ENCODE measurements around the gene PCNX4. TPM values are rescaled to one million over a fixed set of nuclear protein-coding genes. Genes with fewer than 3 reads are reported as not detected.

Gene PCNX4
- total RNA-seq, 2 experiments from 2014 or later, result 17.3 to 21.0 TPM

- Mint-ChIP-seq H3K27ac (no peak overlapping the region), H3K27me3 (no peaks in the 10 kb centered on the region), H3K4me3 (no peak overlapping the region), H3K36me3 (ENCODE audit: low read depth) (no peaks in the 10 kb centered on the region), H3K9me3 (no peaks in the 10 kb centered on the region), H3K4me1 (ENCODE audit: low read depth) (peaks cover 11% of the 10 kb centered on the region)
- no peak overlapping the region for H3K27ac ChIP-seq (ENCODE audit: low read depth in 1 of 2, low read length in 2 of 2)
- no peaks in the 10 kb centered on the region for H3K27me3 ChIP-seq (ENCODE audit: control insufficient read depth in 1 of 2, insufficient read depth in 2 of 2, low read length in 2 of 2)
- CTCF ChIA-PET, result interaction anchor here (1.1 kb wide), 1 partner anchor 14 kb away, joined by 3 read pairs; the partner anchor contains the start of gene DHRS7
- H3K4me3 ChIP-seq (ENCODE audit: low read length), result no peak overlapping the region
- no peak for DNase-seq
- peaks cover 4% of the 10 kb centered on the region for H3K4me1 ChIP-seq (ENCODE audit: insufficient read depth, low read length)
- ATAC-seq (ENCODE audit: poor library complexity), result no peak
- no peaks in the 10 kb centered on the region for H3K36me3 ChIP-seq (ENCODE audit: insufficient read depth, low read length)
- H3K9me3 ChIP-seq (ENCODE audit: control insufficient read depth in 1 of 2, insufficient read depth in 1 of 2, low read length in 2 of 2), result no peaks in the 10 kb centered on the region
- POLR2A ChIA-PET, result interaction anchor here (1.9 kb wide), 1 partner anchor 14 kb away, joined by 4 read pairs; the partner anchor contains the start of gene DHRS7
- intact Hi-C loops (cut with DNase I, micrococcal nuclease), result no loop called here
- no peak for TF ChIP-seq CTCF (IDR thresholded peaks at IDR 0.05)
Observed at GRCh38 chr14:60179431-60179869, 87.7 kb downstream of the PCNX4 start.

- Histone ChIP-seq H3K4me1 (ENCODE audit: insufficient read depth, low read length) (peaks cover 4% of the 10 kb centered on the region), H3K27me3 (ENCODE audit: control insufficient read depth in 1 of 2, insufficient read depth in 2 of 2, low read length in 2 of 2) (no peaks in the 10 kb centered on the region), H3K27ac (ENCODE audit: low read depth in 1 of 2, low read length in 2 of 2) (no peak overlapping the region), H3K36me3 (ENCODE audit: insufficient read depth, low read length) (no peaks in the 10 kb centered on the region), H3K4me3 (ENCODE audit: low read length) (no peak overlapping the region), H3K9me3 (ENCODE audit: control insufficient read depth in 1 of 2, insufficient read depth in 1 of 2, low read length in 2 of 2) (no peaks in the 10 kb centered on the region)
- no peak for DNase-seq
- Mint-ChIP-seq H3K36me3 (ENCODE audit: low read depth) (no peaks in the 10 kb centered on the region), H3K27me3 (no peaks in the 10 kb centered on the region), H3K9me3 (no peaks in the 10 kb centered on the region), H3K27ac (no peak overlapping the region), H3K4me3 (peak overlapping the region; percentile 75), H3K4me1 (ENCODE audit: low read depth) (peaks cover 11% of the 10 kb centered on the region)
- intact Hi-C loops (cut with DNase I, micrococcal nuclease), result loop anchor here (2.0 to 10.0 kb wide), 4 partner anchors 16 to 998 kb away; partner anchors contain the start of genes DAAM1 (in 1 of the 2), JKAMP (in 1 of the 2) and L3HYPDH (in 1 of the 2)
- ATAC-seq (ENCODE audit: poor library complexity), result no peak
- ChIA-PET POLR2A (interaction anchor here (2.3 to 5.1 kb wide), 4 partner anchors 18 to 219 kb away, joined by 10 to 35 read pairs (median 19); partner anchors contain the start of genes DHRS7, PCNX4 and PPM1A), CTCF (interaction anchor here (1.0 to 4.7 kb wide), 6 partner anchors 17 to 676 kb away, joined by 3 to 54 read pairs (median 5); partner anchors contain the start of gene DHRS7)
- TF ChIP-seq CTCF (IDR thresholded peaks at IDR 0.05), result no peak
Observed at GRCh38 chr14:60183138-60183537, 91.4 kb downstream of the PCNX4 start.

GRCh38 chr14:60183741-60184140 lies 92.0 kb downstream of the PCNX4 start:
- H3K27me3 Mint-ChIP-seq, result no peaks in the 10 kb centered on the region
- CTCF ChIA-PET, result interaction anchor here (1.0 to 4.7 kb wide), 8 partner anchors 17 to 676 kb away, joined by 3 to 54 read pairs (median 4); partner anchors contain the start of gene DHRS7

More at GRCh38 chr14:60183741-60184140, 92.0 kb downstream of the PCNX4 start:
- Mint-ChIP-seq H3K36me3 (ENCODE audit: low read depth) (no peaks in the 10 kb centered on the region), H3K9me3 (no peaks in the 10 kb centered on the region), H3K27ac (peak overlapping the region; percentile 74), H3K4me1 (ENCODE audit: low read depth) (peaks cover 11% of the 10 kb centered on the region), H3K4me3 (peak overlapping the region; percentile 75)
- POLR2A ChIA-PET, result interaction anchor here (0.7 to 5.1 kb wide), 5 partner anchors 19 to 219 kb away, joined by 5 to 35 read pairs (median 17); partner anchors contain the start of genes DHRS7, PCNX4 and PPM1A
- DNase-seq, result peak in 4 of 14 experiments; percentile 8 to 40 (median 36)
- intact Hi-C loops (cut with DNase I, micrococcal nuclease), result loop anchor here (1.0 to 10.0 kb wide), 10 partner anchors 17 to 1056 kb away; partner anchors contain the start of genes DAAM1 (in 1 of the 2), DHRS7 (in 1 of the 2), JKAMP (in 1 of the 2) and L3HYPDH (in 1 of the 2)
- Histone ChIP-seq H3K4me1 (ENCODE audit: insufficient read depth, low read length) (peaks cover 4% of the 10 kb centered on the region), H3K4me3 (ENCODE audit: low read length) (peak overlapping the region; percentile 52), H3K36me3 (ENCODE audit: insufficient read depth, low read length) (no peaks in the 10 kb centered on the region), H3K27ac (ENCODE audit: low read depth in 1 of 2, low read length in 2 of 2) (peak overlapping the region in 1 of 2 donors; percentile 74), H3K27me3 (ENCODE audit: control insufficient read depth in 1 of 2, insufficient read depth in 2 of 2, low read length in 2 of 2) (no peaks in the 10 kb centered on the region), H3K9me3 (ENCODE audit: control insufficient read depth in 1 of 2, insufficient read depth in 1 of 2, low read length in 2 of 2) (no peaks in the 10 kb centered on the region)
- ATAC-seq (ENCODE audit: poor library complexity), result peak; percentile 39
- TF ChIP-seq CTCF (IDR thresholded peaks at IDR 0.05), result no peak

Measured in CD4-positive, alpha-beta T cell (primary cell).